Measurements from ENCODE around the gene GABRA5. TPM values are rescaled to one million over a fixed set of nuclear protein-coding genes. Genes with fewer than 3 reads are reported as not detected.

GABRA5 gene
- total and polyA plus RNA-seq, 2 of the 13 experiments (the other 11 are each of a cell fraction or from before 2014, with no cell fraction given): not detected

GRCh38 chr15:26929588-26929987 lies 62.7 kb downstream of the GABRA5 start (continued):
- TF ChIP-seq ZNF142 (CRISPR knock-in tag; IDR thresholded peaks at IDR 0.05) (no peak), ZNF629 (CRISPR knock-in tag; conservative IDR thresholded peaks at IDR 0.05) (no peak), ZNF780A (CRISPR knock-in tag; IDR thresholded peaks at IDR 0.05) (no peak)

GRCh38 chr15:26934848-26935247 lies 68.0 kb downstream of the GABRA5 start:
- intact Hi-C loops (cut with micrococcal nuclease; ENCODE audit: unreplicated experiment): no loop called here
- POLR2A ChIA-PET: no interaction called here

More at GRCh38 chr15:26934848-26935247, 68.0 kb downstream of the GABRA5 start:
- WGBS (ENCODE audit: low lambda C conversion rate): 25% methylated on average over 6 of the region's 6 CpGs
- in situ Hi-C loops (cut with HindIII; ENCODE audit: extremely low pct_ligation_motif_present, low pct_unique_long_range_greater_than_20kb): no loop called here
- DNase-seq (ENCODE audit: low spot score) (no peak), ATAC-seq (no peak), FAIRE-seq (no peak)
- H3K4me1 ChIP-seq (ENCODE audit: insufficient read depth, low read length): no peaks in the 10 kb centered on the region
- no TSS peak for BruUV-seq (replicated peaks)
- no peak overlapping the region for H3K4me2 ChIP-seq (ENCODE audit: low read depth, low read length)
- no peak overlapping the region for H3K27ac ChIP-seq (ENCODE audit: extremely low read length, insufficient read depth, low read length)
- H3K9me3 ChIP-seq (ENCODE audit: low read length): no peaks in the 10 kb centered on the region
- H3K36me3 ChIP-seq (replicated peaks in 1 of 2; ENCODE audit: control insufficient read depth in 1 of 2, insufficient read depth in 2 of 2, low read length in 2 of 2): no peaks in the 10 kb centered on the region
- H3K79me2 ChIP-seq (ENCODE audit: insufficient read depth, low read length): no peaks in the 10 kb centered on the region
- no peaks in the 10 kb centered on the region for H4K20me1 ChIP-seq (ENCODE audit: insufficient read depth, low read length)
- TF ChIP-seq TSC22D2 (CRISPR knock-in tag; IDR thresholded peaks at IDR 0.05; ENCODE audit: borderline replicate concordance): no peak
- no peak for TF ChIP-seq ZNF747 (CRISPR knock-in tag; IDR thresholded peaks at IDR 0.05; ENCODE audit: borderline replicate concordance)
- no peak for TF ChIP-seq PTBP1 (IDR thresholded peaks at IDR 0.05; ENCODE audit: low read depth, low read length, poor library complexity, severe bottlenecking)
- TF ChIP-seq ZNF337 (CRISPR knock-in tag; IDR thresholded peaks at IDR 0.05; ENCODE audit: borderline replicate concordance, low read depth): no peak
- no peak for TF ChIP-seq ZFP82 (CRISPR knock-in tag; IDR thresholded peaks at IDR 0.05; ENCODE audit: borderline replicate concordance)
- no peak for TF ChIP-seq GLI4 (CRISPR knock-in tag; IDR thresholded peaks at IDR 0.05; ENCODE audit: borderline replicate concordance)
- no peak for TF ChIP-seq HOXA7 (CRISPR knock-in tag; IDR thresholded peaks at IDR 0.05)
- TF ChIP-seq SRF (IDR thresholded peaks at IDR 0.05; ENCODE audit: low read depth, low read length): no peak
- H2AFZ ChIP-seq (ENCODE audit: low read length): no peak overlapping the region
- no peak overlapping the region for H3K9ac ChIP-seq (ENCODE audit: insufficient read depth, low read depth, low read length)
- H3K27me3 ChIP-seq (ENCODE audit: control insufficient read depth in 1 of 2, insufficient read depth in 2 of 2, low read length in 2 of 2): no peaks in the 10 kb centered on the region
- CTCF ChIA-PET (ENCODE audit: low intra/inter-chr PET ratio, low total read pairs): no interaction called here
- no peak overlapping the region for H3K4me3 ChIP-seq (replicated peaks in 1 of 3; ENCODE audit: insufficient read depth in 1 of 3, low read depth in 2 of 3, low read length in 3 of 3)

Data from HepG2 (cell line).